Hepatocyte (in vitro differentiated cells): ENCODE results near the gene SCRN2.

Experiments
- EZH2 ChIP-seq: fragments of 200-600 bp; sonication (generic); IDR thresholded peaks from 2 replicates; pipeline ENCODE4 v1.6.1; 2016; ENCODE audit warnings: antibody characterized with exemption, mild to moderate bottlenecking, borderline replicate concordance
- EZH2phosphoT487 ChIP-seq: fragments of 200-600 bp; sonication (generic); IDR thresholded peaks from one replicate; pipeline ENCODE4 v1.6.1; 2018; ENCODE audit warnings: antibody characterized with exemption, mild to moderate bottlenecking, low read depth, moderate library complexity; ENCODE audit not compliant: unreplicated experiment, severe bottlenecking
- TF ChIP-seq, protein P1 (sequence below): fragments of 200-600 bp; sonication (generic); IDR thresholded peaks from 2 replicates; pipeline ENCODE4 v1.5.1; 2016; ENCODE audit warnings: antibody characterized with exemption, mild to moderate bottlenecking; ENCODE audit not compliant: poor library complexity

DNA sequence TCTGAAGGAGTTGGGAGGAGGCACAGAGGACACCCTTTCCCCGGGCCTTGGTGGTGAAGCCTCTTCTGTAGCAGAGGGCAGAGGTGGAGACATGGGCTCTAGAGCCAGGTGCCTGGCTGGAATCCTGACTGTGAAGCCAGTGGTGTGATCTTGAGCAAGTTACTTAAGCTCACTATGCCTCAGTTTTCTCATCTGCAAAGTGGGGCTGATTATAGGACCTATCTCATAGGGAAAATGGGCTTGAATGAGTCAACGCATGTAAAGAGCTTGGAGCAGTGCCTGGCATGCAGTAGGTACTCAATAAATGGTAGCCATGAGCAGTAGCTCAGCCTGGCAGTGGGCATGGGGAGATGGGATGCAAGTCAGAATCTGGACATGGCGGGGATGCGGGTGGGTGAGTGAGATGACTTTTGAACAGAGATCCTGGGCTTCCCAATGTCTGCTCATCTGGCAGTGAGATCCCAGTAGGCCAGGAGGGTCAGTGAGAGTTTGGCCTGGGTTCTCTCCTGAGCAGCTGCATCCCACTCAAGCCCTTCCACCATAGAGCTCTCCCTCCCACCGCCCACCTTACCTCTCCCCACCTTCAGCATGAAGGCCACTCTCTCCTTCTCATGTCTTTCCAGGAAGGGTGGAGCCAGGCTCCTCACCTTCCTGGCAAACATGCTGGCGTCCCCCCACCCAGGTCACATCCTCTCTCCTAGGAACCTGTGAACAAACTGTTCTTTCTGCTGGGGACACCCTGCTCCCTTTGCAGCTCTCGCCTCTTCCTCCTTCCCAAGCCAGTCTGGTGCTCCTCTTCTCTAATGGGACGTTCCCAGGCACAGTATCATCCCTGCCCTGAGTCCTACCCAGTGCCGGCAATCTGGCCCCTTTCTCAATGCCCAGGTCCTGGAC is 41.9 kb upstream of the SCRN2 start:
- TF ChIP-seq EZH2 (no peak), EZH2phosphoT487 (no peak)
- TF ChIP-seq, protein P1, sequence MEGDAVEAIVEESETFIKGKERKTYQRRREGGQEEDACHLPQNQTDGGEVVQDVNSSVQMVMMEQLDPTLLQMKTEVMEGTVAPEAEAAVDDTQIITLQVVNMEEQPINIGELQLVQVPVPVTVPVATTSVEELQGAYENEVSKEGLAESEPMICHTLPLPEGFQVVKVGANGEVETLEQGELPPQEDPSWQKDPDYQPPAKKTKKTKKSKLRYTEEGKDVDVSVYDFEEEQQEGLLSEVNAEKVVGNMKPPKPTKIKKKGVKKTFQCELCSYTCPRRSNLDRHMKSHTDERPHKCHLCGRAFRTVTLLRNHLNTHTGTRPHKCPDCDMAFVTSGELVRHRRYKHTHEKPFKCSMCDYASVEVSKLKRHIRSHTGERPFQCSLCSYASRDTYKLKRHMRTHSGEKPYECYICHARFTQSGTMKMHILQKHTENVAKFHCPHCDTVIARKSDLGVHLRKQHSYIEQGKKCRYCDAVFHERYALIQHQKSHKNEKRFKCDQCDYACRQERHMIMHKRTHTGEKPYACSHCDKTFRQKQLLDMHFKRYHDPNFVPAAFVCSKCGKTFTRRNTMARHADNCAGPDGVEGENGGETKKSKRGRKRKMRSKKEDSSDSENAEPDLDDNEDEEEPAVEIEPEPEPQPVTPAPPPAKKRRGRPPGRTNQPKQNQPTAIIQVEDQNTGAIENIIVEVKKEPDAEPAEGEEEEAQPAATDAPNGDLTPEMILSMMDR: no peak
